Liver (tissue), 9 donors: Measurements from ENCODE around the gene RPL34. TPM values are rescaled to one million over a fixed set of nuclear protein-coding genes. Genes with fewer than 3 reads are reported as not detected.

Experiments
- DNase-seq: peaks from one replicate; pipeline ENCODE4 v3.0.0-alpha.2; 2017; ENCODE audit warnings: low spot score
- H3K27ac ChIP-seq, 2 donors: one replicate each; pipeline ENCODE4 v1.7.0; 2013; ENCODE audit warnings: inconsistent platforms in 2 of 2, low read length in 2 of 2, control low read depth in 1 of 2, low read depth in 1 of 2, mild to moderate bottlenecking in 1 of 2
- H3K27me3 ChIP-seq, 4 donors: one replicate each; pipeline versions ENCODE4 v1.6.1 to v1.7.0; 2013; ENCODE audit warnings: low read length in 3 of 4, inconsistent platforms in 1 of 4, mild to moderate bottlenecking in 1 of 4, moderate library complexity in 1 of 4; ENCODE audit not compliant: control insufficient read depth in 4 of 4, insufficient read depth in 4 of 4
- H3K36me3 ChIP-seq, 4 donors: one replicate each; pipeline versions ENCODE4 v1.6.1 to v1.7.0; 2013; ENCODE audit warnings: low read length in 3 of 4, mild to moderate bottlenecking in 3 of 4, low read depth in 1 of 4, moderate library complexity in 1 of 4; ENCODE audit not compliant: control insufficient read depth in 4 of 4, insufficient read depth in 3 of 4
- H3K4me1 ChIP-seq, 4 donors: one replicate each; pipeline versions ENCODE4 v1.6.1 to v1.7.0; 2013; ENCODE audit warnings: low read length in 3 of 4, mild to moderate bottlenecking in 3 of 4, moderate library complexity in 1 of 4; ENCODE audit not compliant: control insufficient read depth in 4 of 4, insufficient read depth in 4 of 4
- H3K4me3 ChIP-seq, 3 donors: one replicate each; pipeline versions ENCODE4 v1.6.1 to v1.7.0; 2013; ENCODE audit warnings: low read length in 3 of 3, control low read depth in 1 of 3, low read depth in 1 of 3, mild to moderate bottlenecking in 1 of 3
- H3K9ac ChIP-seq, 2 donors: one replicate each; pipeline ENCODE4 v1.7.0; 2013; ENCODE audit warnings: low read length in 2 of 2, mild to moderate bottlenecking in 2 of 2, moderate library complexity in 2 of 2, control low read depth in 1 of 2, low read depth in 1 of 2
- H3K9me3 ChIP-seq, 4 donors: one replicate each; pipeline versions ENCODE4 v1.6.1 to v1.7.0; 2013; ENCODE audit warnings: low read length in 3 of 4; ENCODE audit not compliant: control insufficient read depth in 4 of 4
- FOXA1 ChIP-seq: IDR thresholded peaks from 2 replicates; pipeline ENCODE4 v1.6.1; 2016; ENCODE audit warnings: antibody characterized with exemption
- FOXA2 ChIP-seq: IDR thresholded peaks from 2 replicates; pipeline ENCODE4 v1.6.1; 2016; ENCODE audit warnings: antibody characterized with exemption
- GABPA ChIP-seq, 2 donors: IDR thresholded peaks in 1 of 2; conservative IDR thresholded peaks in 1 of 2; 2 replicates each; pipeline ENCODE4 v1.6.1; 2016; ENCODE audit warnings: antibody characterized with exemption in 2 of 2, mild to moderate bottlenecking in 1 of 2, moderate library complexity in 1 of 2
- HNF4A ChIP-seq, 2 donors: conservative IDR thresholded peaks; 2 replicates each; pipeline ENCODE4 v1.6.1; 2016; ENCODE audit warnings: antibody characterized with exemption in 2 of 2, mild to moderate bottlenecking in 2 of 2
- JUND ChIP-seq, 2 donors: IDR thresholded peaks; 2 replicates each; pipeline ENCODE4 v1.6.1; 2016; ENCODE audit warnings: antibody characterized with exemption in 2 of 2
- RXRA ChIP-seq, 2 donors: IDR thresholded peaks; 2 replicates each; pipeline ENCODE4 v1.6.1; 2017 to 2018; ENCODE audit warnings: antibody characterized with exemption in 2 of 2, mild to moderate bottlenecking in 1 of 2
- SP1 ChIP-seq: IDR thresholded peaks from 2 replicates; pipeline ENCODE4 v1.6.1; 2018; ENCODE audit warnings: antibody characterized with exemption, mild to moderate bottlenecking
- YY1 ChIP-seq: IDR thresholded peaks from 2 replicates; pipeline ENCODE4 v1.6.1; 2016; ENCODE audit warnings: antibody characterized with exemption, mild to moderate bottlenecking
- WGBS: extraction: QIAGEN DNeasy Blood & Tissue Kit; methylation state at CpG from one replicate; pipeline ENCODE4 v1.1.7; 2013; 5-methylcytosine and 5-hydroxymethylcytosine counted together
- polyA plus RNA-seq, 2 donors: library from polyadenylated mRNA; stranded (reverse) in 1 of 2; unstranded in 1 of 2; fragments of 200-250 nt in 1 of 2; fragments of >200 nt in 1 of 2; fragmentation: Nextera tagmentation in 1 of 2; extraction: Ambion mirVana in 1 of 2; gene quantifications; one replicate each; pipeline versions ENCODE4 v1.2.1 to v1.2.3, GENCODE V29; 2013 to 2015
- total RNA-seq, 2 donors: library from RNA; depleted of rRNA; stranded (reverse); fragments of >200 nt; gene quantifications; one replicate each; pipeline ENCODE4 v1.2.3, GENCODE V29; 2014
- TF ChIP-seq, protein P1 (sequence below): IDR thresholded peaks from 2 replicates; pipeline ENCODE4 v1.6.1; 2016; ENCODE audit warnings: antibody characterized with exemption
- TF ChIP-seq, protein P2 (sequence below): IDR thresholded peaks from 2 replicates; pipeline ENCODE4 v1.6.1; 2016; ENCODE audit warnings: antibody characterized with exemption
- TF ChIP-seq, protein P3 (sequence below): fragments of 150-350 bp; IDR thresholded peaks from 2 replicates; pipeline ENCODE4 v1.5.1; 2017; ENCODE audit warnings: improper control_type of control experiment, low read depth, low read length; ENCODE audit not compliant: missing input control
- donor health status: healthy.
- donor health status: healthy.
- donor health status: healthy.
- donor health status: healthy.
- donor health status: healthy.

RPL34 gene
- total and polyA plus RNA-seq, 4 donors: 138 to 1,016 (median 510) TPM

DNA sequence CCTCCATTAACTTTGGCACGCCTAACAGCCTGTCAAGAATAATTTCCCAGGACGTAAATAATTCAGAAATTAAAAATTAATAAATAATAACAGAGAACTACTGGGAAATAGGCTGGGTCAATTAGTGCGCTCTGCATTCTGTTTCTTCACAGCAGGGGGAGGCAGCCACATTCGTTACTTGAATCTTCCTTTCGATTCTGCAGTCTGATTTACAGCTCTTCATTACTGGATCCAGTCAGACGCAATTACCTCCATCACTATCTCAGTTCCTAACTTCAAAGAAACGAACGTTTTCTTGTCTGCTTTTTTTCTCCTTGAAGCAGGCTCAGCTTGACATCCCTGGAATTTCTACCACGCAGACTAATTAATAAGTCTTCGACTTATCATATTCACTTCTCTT lies 9.0 kb upstream of the RPL34 start:
- no peaks in the 10 kb centered on the region for H3K27me3 ChIP-seq
- H3K27ac ChIP-seq: no peak overlapping the region
- no peak overlapping the region for H3K4me3 ChIP-seq

DNA sequence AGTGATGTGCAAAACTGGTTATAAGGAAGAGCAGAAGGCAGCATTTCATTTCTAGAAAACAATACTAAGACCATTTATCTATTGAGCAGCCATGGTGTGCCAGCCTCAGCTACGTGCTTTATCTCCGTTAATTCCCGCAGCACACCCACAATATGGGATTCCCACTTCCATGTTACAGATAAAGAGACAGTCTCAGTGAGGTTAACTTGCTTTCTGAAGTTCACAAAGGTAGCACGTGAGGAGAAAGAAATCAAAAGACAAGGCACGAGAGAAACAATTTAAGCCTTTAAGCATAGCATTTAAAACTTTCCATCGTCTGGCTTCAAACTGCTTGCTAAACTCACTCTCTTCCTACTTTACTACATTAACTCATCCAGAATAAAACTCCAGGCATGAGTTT lies 8.0 kb upstream of the RPL34 start:
- 83% methylated on average over 6 of the region's 6 CpGs for WGBS
- Histone ChIP-seq H3K27me3 (no peaks in the 10 kb centered on the region), H3K9me3 (peaks cover 0 to 3% (median 0%) of the 10 kb centered on the region in 4 donors), H3K4me1 (no peaks in the 10 kb centered on the region), H3K4me3 (no peak overlapping the region), H3K9ac (no peak overlapping the region), H3K36me3 (no peaks in the 10 kb centered on the region), H3K27ac (no peak overlapping the region)
- no peak for TF ChIP-seq YY1
- TF ChIP-seq FOXA1: no peak
- no peak for TF ChIP-seq HNF4A (conservative IDR thresholded peaks at IDR 0.05)
- TF ChIP-seq JUND (IDR thresholded peaks at IDR 0.05): no peak
- TF ChIP-seq FOXA2: no peak
- TF ChIP-seq, protein P1, sequence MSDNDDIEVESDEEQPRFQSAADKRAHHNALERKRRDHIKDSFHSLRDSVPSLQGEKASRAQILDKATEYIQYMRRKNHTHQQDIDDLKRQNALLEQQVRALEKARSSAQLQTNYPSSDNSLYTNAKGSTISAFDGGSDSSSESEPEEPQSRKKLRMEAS: no peak
- no peak for DNase-seq

More for the DNA sequence above, 9.0 kb upstream of the RPL34 start:
- WGBS: 82% methylated on average over 10 of the region's 10 CpGs
- Histone ChIP-seq H3K9ac (no peak overlapping the region), H3K9me3 (peaks cover 0 to 3% (median 1%) of the 10 kb centered on the region in 4 donors), H3K36me3 (no peaks in the 10 kb centered on the region), H3K4me1 (no peaks in the 10 kb centered on the region)
- DNase-seq: no peak
- TF ChIP-seq, protein P2, sequence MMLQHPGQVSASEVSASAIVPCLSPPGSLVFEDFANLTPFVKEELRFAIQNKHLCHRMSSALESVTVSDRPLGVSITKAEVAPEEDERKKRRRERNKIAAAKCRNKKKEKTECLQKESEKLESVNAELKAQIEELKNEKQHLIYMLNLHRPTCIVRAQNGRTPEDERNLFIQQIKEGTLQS: no peak
- TF ChIP-seq GABPA (IDR thresholded peaks at IDR 0.05 in 1 of 2, conservative IDR thresholded peaks at IDR 0.05 in 1 of 2) (no peak), JUND (IDR thresholded peaks at IDR 0.05) (no peak), FOXA1 (no peak), FOXA2 (no peak)
- TF ChIP-seq, protein P3, sequence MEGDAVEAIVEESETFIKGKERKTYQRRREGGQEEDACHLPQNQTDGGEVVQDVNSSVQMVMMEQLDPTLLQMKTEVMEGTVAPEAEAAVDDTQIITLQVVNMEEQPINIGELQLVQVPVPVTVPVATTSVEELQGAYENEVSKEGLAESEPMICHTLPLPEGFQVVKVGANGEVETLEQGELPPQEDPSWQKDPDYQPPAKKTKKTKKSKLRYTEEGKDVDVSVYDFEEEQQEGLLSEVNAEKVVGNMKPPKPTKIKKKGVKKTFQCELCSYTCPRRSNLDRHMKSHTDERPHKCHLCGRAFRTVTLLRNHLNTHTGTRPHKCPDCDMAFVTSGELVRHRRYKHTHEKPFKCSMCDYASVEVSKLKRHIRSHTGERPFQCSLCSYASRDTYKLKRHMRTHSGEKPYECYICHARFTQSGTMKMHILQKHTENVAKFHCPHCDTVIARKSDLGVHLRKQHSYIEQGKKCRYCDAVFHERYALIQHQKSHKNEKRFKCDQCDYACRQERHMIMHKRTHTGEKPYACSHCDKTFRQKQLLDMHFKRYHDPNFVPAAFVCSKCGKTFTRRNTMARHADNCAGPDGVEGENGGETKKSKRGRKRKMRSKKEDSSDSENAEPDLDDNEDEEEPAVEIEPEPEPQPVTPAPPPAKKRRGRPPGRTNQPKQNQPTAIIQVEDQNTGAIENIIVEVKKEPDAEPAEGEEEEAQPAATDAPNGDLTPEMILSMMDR: peak; percentile 3

DNA sequence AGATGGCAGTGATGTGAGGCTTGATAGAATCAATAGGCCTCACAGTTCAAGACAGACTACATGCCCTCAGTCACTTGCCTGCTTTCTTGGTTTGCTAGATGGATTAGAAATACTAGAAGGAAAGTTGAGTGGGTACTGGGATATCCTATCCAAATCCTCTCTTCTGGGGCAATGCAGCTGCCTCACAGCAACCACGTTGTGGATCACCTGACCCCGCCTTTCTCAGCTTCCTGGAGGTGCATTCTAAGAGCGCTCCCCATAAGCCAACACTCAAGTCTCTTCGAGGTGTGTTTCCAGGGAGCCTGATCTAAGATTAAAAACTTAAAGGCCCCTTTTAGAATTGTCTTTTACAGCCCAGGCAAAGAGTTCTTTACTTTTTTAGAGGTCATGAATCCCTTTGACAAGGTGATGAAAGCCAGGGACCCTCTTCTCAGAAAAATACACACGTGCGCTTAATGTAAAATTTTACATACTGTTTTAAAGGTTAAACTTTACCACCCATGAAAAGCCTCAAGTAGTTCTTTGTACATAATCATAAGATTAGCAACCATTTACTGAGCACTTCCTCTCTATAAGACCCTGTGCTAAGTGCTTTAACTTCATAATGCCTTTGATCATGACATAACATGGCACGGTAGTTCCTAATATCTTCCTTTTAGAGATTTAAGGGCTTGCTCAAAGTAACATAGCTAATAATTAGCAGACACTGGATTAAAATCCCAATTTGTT lies 840 bp upstream of the RPL34 start:
- TF ChIP-seq, protein P2: no peak
- TF ChIP-seq SP1: no peak
- TF ChIP-seq FOXA2: no peak
- no peak for TF ChIP-seq RXRA (IDR thresholded peaks at IDR 0.05)
- Histone ChIP-seq H3K9me3 (peaks cover 0 to 3% (median 0%) of the 10 kb centered on the region in 4 donors), H3K27me3 (no peaks in the 10 kb centered on the region), H3K27ac (peak overlapping the region; percentile 66 to 78), H3K9ac (peak overlapping the region in 1 of 2 donors; percentile 63), H3K36me3 (peaks cover 6 to 26% (median 20%) of the 10 kb centered on the region in 4 donors), H3K4me1 (peaks cover 1 to 18% (median 10%) of the 10 kb centered on the region in 4 donors), H3K4me3 (peak overlapping the region; percentile 40 to 99 (median 54))
- 76% methylated on average over 7 of the region's 7 CpGs for WGBS
- DNase-seq: no peak
